Aorta (tissue), 5 donors: Measurements from ENCODE around the gene ING3. TPM values are rescaled to one million over a fixed set of nuclear protein-coding genes. Genes with fewer than 3 reads are reported as not detected.
A peak's percentile ranks its signal among the peaks of the same experiment; 100 is the strongest.

ENCODE experiments used
- ATAC-seq: fragments of 200-7000 bp; cut with Tn5 transposase; one replicate; pipeline ENCODE4 v1.9.1; 2022; ENCODE audit warnings: moderate library complexity; ENCODE audit not compliant: low FRiP score
- DNase-seq, 2 donors: peaks; one replicate each; pipeline ENCODE4 v3.0.0-alpha.2; 2020
- H3K27ac ChIP-seq, 2 donors: one replicate each; pipeline ENCODE4 v1.5.1; 2013; ENCODE audit warnings: low read length in 2 of 2, mild to moderate bottlenecking in 2 of 2, moderate library complexity in 2 of 2, control low read depth in 1 of 2, inconsistent platforms in 1 of 2, low read depth in 1 of 2
- H3K27me3 ChIP-seq, 2 donors: one replicate each; pipeline ENCODE4 v1.6.1; 2013; ENCODE audit warnings: control low read depth in 1 of 2, low read length in 1 of 2, mild to moderate bottlenecking in 1 of 2, moderate library complexity in 1 of 2; ENCODE audit not compliant: insufficient read depth in 2 of 2, control insufficient read depth in 1 of 2
- H3K36me3 ChIP-seq, 2 donors: one replicate each; pipeline ENCODE4 v1.6.1; 2013; ENCODE audit warnings: control low read depth in 1 of 2, low read length in 1 of 2, mild to moderate bottlenecking in 1 of 2; ENCODE audit not compliant: insufficient read depth in 2 of 2, control insufficient read depth in 1 of 2
- H3K4me1 ChIP-seq, 2 donors: one replicate each; pipeline ENCODE4 v1.6.1; 2013; ENCODE audit warnings: low read length in 2 of 2, control low read depth in 1 of 2, mild to moderate bottlenecking in 1 of 2, moderate library complexity in 1 of 2; ENCODE audit not compliant: insufficient read depth in 2 of 2, control insufficient read depth in 1 of 2
- H3K4me3 ChIP-seq, 2 donors: one replicate each; pipeline ENCODE4 v1.5.1; 2013; ENCODE audit warnings: low read length in 2 of 2, control low read depth in 1 of 2, mild to moderate bottlenecking in 1 of 2
- H3K9me3 ChIP-seq: one replicate; pipeline ENCODE4 v1.6.1; 2013; ENCODE audit warnings: mild to moderate bottlenecking, low read length; ENCODE audit not compliant: control insufficient read depth
- WGBS, 2 donors: extraction: QIAGEN DNeasy Blood & Tissue Kit; methylation state at CpG; one replicate each; pipeline ENCODE4 v1.1.7; 2013; 5-methylcytosine and 5-hydroxymethylcytosine counted together
- intact Hi-C, 2 donors: fragments of 100-400 bp; cut with DNase I; formaldehyde crosslinking; loops; one replicate each; pipeline versions ENCODE4 v1.14.2 to v1.15.0; 2022
- polyA plus RNA-seq, 2 donors: library from polyadenylated mRNA; stranded (reverse); fragments of 200-250 nt; gene quantifications; one replicate each; pipeline ENCODE4 v1.2.3, GENCODE V29; 2013
- total RNA-seq, 2 donors: library from RNA; stranded (reverse); fragmentation: NEBNext Ultra II Directional; extraction: Animal tissue kit (Norgen Biotek cat#: 25700); gene quantifications; one replicate each; pipeline ENCODE4 v1.2.1, GENCODE V29; 2021
- donor health status: healthy with polysubstance abuse.
- donor health status: Bipolar disorder and iron deficiency.
- donor health status: DM: no; HTN: no; CAD: no.
- donor health status: DM: no; HTN: no; CAD: no.
- donor health status: DM: yes; HTN: yes; CAD: no.

ING3 gene
- total and polyA plus RNA-seq, 4 donors, result 7.5 to 16.0 (median 15.7) TPM

DNA sequence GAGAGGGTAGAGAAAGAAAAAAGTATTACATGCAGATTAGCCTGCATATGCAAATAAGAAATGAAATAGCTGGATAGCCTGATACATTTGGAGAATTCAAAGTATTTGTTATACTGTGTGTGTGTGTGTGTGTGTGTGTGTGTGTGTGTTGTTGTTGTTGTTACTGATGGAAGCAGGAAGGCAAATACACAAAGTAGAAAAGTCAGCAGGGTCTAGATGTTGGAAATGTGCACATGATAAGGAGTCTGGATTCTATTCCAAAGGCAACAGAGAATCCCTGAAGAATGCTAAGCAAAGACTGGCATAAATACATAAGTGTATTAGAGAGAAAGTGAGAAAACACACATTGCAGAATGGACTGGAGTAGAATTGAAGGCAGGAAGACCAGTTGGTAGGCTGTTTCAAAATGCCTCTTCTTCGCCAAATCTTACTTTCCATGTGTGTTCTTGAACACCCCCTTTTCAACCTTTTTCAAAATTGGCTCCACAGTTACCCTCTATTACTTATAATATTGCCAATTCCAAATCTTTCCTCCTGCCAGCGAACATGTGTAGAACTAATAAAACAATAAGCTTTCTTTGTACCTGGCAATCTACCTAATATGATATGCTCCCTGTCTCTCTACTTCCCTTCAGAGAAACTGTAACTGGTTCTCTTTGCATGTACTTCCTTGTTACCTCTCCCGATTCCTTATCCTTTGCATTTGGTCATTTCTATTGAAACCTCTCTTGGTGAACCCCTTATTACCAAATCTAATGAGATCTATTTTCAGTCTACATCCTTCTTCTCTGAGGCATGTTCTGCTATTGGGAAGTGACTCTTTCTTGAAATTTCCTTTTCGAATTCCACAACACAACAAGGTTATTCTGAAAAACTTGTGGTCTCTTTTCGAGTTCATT is 44.2 kb downstream of the ING3 start:
- peaks cover 7% of the 10 kb centered on the region in 2 donors for H3K4me1 ChIP-seq
- no peaks in the 10 kb centered on the region for H3K27me3 ChIP-seq
- intact Hi-C loops, result loop anchor here in 1 of 2 donors (5.0 kb wide), 1 partner anchor 43 kb away; no protein-coding TSS in a partner anchor
- no peak overlapping the region for H3K27ac ChIP-seq
- WGBS, 2 donors, result 88 to 89% methylated on average over 5 of the region's 5 CpGs
- DNase-seq (no peak), ATAC-seq (no peak)
- peak overlapping the region; percentile 14 to 18 for H3K4me3 ChIP-seq
- H3K36me3 ChIP-seq, result no peaks in the 10 kb centered on the region
- no peaks in the 10 kb centered on the region for H3K9me3 ChIP-seq

DNA sequence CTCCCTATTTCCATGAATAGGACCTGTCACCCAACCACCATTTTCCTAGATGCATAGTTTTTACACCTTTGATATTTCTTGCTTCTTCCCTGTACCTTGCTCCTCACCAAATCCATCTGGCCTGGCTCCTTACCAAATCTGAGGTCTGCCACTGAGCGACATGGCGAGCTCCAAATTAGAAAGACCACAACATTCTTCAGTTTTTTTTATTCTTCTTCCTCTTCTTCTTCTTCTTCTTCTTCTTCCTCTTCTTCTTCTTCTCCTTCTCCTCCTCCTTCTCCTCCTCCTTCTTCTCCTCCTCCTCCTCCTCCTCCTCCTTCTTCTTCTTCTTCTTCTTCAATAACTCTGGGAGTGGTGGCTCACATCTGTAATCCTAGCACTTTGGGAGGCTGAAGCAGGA is 45.1 kb downstream of the ING3 start:
- intact Hi-C loops, result no loop called here
- DNase-seq (no peak), ATAC-seq (no peak)
- Histone ChIP-seq H3K27ac (no peak overlapping the region), H3K36me3 (no peaks in the 10 kb centered on the region), H3K27me3 (no peaks in the 10 kb centered on the region), H3K4me3 (no peak overlapping the region), H3K4me1 (peaks cover 7 to 9% of the 10 kb centered on the region in 2 donors), H3K9me3 (no peaks in the 10 kb centered on the region)
- WGBS, 2 donors, result 93 to 98% methylated on average over 2 of the region's 2 CpGs

DNA sequence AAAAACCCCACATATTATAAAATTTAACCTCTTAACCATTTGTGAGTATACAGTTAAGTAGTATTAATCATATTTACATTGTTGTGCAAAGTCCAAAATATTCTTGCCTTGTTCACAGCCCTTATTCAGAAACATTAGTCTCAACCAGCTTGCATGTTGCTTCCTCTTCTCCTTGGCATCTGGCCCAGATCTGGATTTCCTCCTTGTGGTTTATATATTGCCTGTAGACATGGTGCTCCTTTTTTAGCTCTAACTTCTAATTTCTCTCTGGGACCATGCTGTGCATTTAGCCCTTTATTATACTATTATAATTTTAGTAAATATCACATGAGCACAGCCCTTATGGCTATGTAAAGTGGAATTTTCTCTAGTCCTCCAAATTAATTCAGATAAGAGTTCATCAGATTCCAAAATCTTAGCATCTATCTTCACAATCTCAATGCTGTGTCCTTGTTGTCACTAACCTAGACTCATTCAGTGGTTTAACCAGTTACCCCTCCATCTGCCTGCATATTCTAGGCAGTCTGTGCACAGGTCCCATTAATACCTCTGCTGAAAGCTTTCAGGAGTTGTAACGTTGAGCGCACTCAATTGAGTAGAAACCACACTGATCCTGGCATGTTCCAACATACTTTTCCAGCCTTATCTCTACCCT is 45.9 kb downstream of the ING3 start:
- DNase-seq, result peak in 1 of 2 donors; percentile 84
- no peaks in the 10 kb centered on the region for H3K36me3 ChIP-seq
- H3K27me3 ChIP-seq, result no peaks in the 10 kb centered on the region
- WGBS, 2 donors, result 79 to 85% methylated on average over 2 of the region's 2 CpGs
- H3K4me3 ChIP-seq, result no peak overlapping the region
- no peaks in the 10 kb centered on the region for H3K9me3 ChIP-seq
- peak overlapping the region; percentile 22 to 78 for H3K27ac ChIP-seq
- intact Hi-C loops, result no loop called here
- no peak for ATAC-seq
- H3K4me1 ChIP-seq, result peaks cover 7 to 16% of the 10 kb centered on the region in 2 donors

DNA sequence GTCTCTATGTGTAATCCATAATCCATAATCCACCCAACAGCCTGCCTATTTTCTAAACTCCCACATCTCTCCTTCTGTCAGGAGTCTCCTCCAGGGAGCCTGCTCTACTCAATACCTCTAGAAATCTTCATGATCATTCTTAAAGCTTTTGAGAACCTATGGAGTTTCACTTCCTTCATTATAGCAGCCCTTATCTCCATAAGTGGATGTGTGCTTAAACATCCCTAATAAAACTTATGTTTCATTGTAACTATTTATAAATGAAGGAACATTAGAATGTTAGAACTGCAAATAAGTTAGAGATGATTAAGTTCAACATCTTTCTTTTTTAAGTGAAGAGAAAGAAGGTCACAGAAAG is 46.4 kb downstream of the ING3 start:
- H3K36me3 ChIP-seq, result no peaks in the 10 kb centered on the region
- H3K27me3 ChIP-seq, result no peaks in the 10 kb centered on the region
- H3K4me3 ChIP-seq, result no peak overlapping the region
- ATAC-seq, result no peak
- no peaks in the 10 kb centered on the region for H3K9me3 ChIP-seq
- H3K4me1 ChIP-seq, result peaks cover 7 to 17% of the 10 kb centered on the region in 2 donors
- intact Hi-C loops, result no loop called here
- peak overlapping the region; percentile 22 to 78 for H3K27ac ChIP-seq
- DNase-seq, result no peak

DNA sequence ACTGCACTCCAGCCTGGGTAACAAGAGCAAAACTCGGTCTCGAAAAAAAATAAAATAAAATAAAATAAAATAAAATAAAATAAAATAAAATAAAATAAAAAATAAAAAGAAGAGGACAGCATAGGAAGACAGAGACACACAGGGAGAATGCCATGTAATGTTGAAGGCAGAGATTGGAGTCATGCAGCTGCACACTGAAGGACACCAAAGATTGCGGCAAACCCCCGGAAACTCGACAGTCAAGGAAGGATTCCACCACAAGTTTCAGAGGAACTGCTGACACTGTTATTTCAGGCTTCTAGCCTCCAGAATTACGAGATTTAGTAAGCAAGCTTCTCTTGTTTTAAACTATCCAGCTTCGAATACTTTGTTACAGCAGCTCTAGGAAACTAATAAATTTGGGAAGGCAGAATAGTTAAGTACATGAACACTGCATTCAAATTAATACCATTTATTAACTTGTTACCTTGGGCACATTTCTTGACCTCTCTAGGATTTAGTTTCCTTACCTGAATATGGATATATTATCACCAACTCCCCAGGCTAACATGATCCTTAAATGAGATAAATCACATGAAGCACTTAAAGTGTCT is 47.4 kb downstream of the ING3 start:
- intact Hi-C loops, result no loop called here
- H3K9me3 ChIP-seq, result no peaks in the 10 kb centered on the region
- H3K27me3 ChIP-seq, result no peaks in the 10 kb centered on the region
- ATAC-seq (no peak), DNase-seq (peak in 1 of 2 donors; percentile 70)
- peaks cover 7 to 17% of the 10 kb centered on the region in 2 donors for H3K4me1 ChIP-seq
- H3K4me3 ChIP-seq, result no peak overlapping the region
- H3K36me3 ChIP-seq, result no peaks in the 10 kb centered on the region
- H3K27ac ChIP-seq, result peak overlapping the region; percentile 15 to 75
- 66% methylated on average over 7 of the region's 7 CpGs for WGBS, 2 donors

DNA sequence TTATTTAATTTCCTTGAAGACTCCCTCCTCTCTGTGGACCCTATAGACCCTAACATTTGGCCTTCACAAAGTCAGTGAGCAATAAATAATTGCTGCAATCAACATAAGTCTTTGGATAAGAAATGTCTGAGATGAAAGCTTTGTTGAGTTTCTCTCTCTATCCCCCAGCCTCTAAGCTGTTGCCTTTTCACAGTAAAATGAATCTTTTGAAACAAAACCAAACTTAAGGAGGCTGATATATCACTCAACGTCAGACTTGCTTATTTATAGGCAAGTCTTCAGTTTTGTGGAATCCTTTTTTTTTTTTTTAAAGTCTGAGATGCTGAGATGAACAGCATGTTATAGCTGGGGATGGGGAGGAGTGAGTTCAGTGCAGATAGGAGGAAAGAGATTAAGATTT is 47.9 kb downstream of the ING3 start:
- no peak for ATAC-seq
- WGBS, 2 donors, result 7% methylated on average over 1 of the region's 1 CpG

DNA sequence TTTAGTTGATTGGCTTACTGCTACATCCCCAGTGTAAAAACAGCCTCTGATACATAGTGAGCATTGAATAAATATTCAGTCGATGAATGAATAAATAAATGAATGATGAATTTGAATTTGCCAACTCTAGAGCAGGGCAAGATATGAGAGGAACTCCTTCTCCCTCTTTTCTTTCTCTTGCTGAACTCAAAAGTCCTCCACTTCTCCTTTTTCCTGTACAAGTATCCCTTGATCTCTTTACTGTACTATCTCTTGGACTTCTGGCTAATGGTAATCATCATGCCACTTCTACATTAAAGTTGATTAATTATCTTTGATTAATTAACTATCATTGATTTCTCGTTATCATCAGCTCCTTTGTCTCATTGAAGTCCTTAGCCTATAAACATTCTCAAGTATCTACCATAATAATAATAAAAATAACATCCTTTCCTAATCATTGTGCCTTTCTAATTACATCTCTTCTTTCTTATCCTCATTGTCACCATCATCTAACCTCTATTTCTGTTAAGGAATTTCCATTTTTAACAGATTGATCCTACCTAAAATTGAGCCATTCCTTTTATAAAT is 48.5 kb downstream of the ING3 start:
- peaks cover 12 to 23% of the 10 kb centered on the region in 2 donors for H3K4me1 ChIP-seq
- ATAC-seq (no peak), DNase-seq (no peak)
- H3K9me3 ChIP-seq, result no peaks in the 10 kb centered on the region
- intact Hi-C loops, result no loop called here
- H3K4me3 ChIP-seq, result peak overlapping the region in 1 of 2 donors; percentile 26
- H3K27me3 ChIP-seq, result no peaks in the 10 kb centered on the region
- no peak overlapping the region for H3K27ac ChIP-seq
- no peaks in the 10 kb centered on the region for H3K36me3 ChIP-seq
- WGBS, 2 donors, result 34 to 49% methylated on average over 2 of the region's 2 CpGs

More for the DNA sequence above, 47.9 kb downstream of the ING3 start:
- Histone ChIP-seq H3K27me3 (no peaks in the 10 kb centered on the region), H3K4me3 (no peak overlapping the region), H3K4me1 (peaks cover 9 to 21% of the 10 kb centered on the region in 2 donors), H3K36me3 (no peaks in the 10 kb centered on the region), H3K27ac (peak overlapping the region in 1 of 2 donors; percentile 15), H3K9me3 (no peaks in the 10 kb centered on the region)
- intact Hi-C loops, result no loop called here
- no peak for DNase-seq

DNA sequence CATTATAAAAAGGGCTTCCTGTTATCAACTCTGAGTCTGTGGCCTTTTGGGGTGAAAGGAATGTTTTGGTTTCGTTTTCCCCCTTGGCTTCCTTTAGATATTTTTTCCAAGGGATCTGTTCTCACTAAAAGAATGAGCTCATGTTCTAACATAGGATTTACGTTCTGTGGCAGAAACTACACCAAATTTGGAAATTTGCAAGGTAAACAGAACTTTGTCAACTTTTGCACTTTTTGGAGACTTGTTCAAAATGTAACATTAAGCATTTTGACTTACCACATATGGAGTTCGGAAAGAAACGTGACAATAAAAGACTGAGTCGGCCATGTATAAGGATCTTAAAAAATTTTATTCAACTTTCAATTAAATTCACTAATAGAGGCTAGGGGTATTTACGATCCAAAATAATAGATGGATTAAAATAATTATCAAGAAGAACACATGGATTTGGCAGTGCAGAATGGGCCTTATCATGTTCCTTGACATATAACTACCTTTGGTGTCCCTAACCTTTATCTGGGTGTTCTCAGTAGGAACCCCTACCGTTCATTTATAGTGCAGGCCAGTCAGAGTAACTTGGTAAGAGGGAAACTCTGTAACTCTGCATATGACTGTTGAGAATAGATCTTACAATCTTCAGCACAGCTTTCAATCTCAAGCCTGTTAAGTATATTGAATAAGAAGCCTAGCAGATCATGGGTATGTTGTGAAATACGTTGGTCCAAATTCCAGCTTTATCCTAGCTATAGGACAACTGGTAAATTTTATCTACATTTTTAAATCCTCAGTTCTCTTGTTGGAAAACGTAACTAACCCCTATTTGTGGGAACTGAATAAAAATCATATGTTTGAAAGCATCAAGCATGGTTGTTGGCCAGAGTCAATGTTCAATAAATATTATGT is 49.8 kb downstream of the ING3 start:
- H3K4me3 ChIP-seq, result peak overlapping the region; percentile 8 to 64
- DNase-seq (no peak), ATAC-seq (peak; percentile 67)
- peaks cover 9 to 23% of the 10 kb centered on the region in 2 donors for H3K4me1 ChIP-seq
- 15% methylated on average over 9 of the region's 9 CpGs for WGBS, 2 donors
- H3K36me3 ChIP-seq, result no peaks in the 10 kb centered on the region
- H3K9me3 ChIP-seq, result no peaks in the 10 kb centered on the region
- H3K27me3 ChIP-seq, result no peaks in the 10 kb centered on the region
- peak overlapping the region; percentile 82 to 95 for H3K27ac ChIP-seq
- intact Hi-C loops, result loop anchor here in 1 of 2 donors (5.0 kb wide), 1 partner anchor 72 kb away; no protein-coding TSS in a partner anchor
